Neural cell (in vitro differentiated cells): ENCODE measurements around the gene TM9SF2.
"Not testable (repeated sequence)": the region's sequence is repeated elsewhere in the genome, so short reads cannot be mapped to it uniquely, and the experiment has no call there.

Experiments
- CTCF ChIP-seq: fragments of 450-650 bp; IDR thresholded peaks from 2 replicates; pipeline ENCODE4 v1.5.1; 2014; ENCODE audit warnings: antibody characterized with exemption, mild to moderate bottlenecking, moderate library complexity; ENCODE audit not compliant: poor library complexity, severe bottlenecking
- EZH2 ChIP-seq: fragments of 200-600, 300-800 bp; shearing (Covaris generic), sonication (generic); IDR thresholded peaks from 2 replicates; pipeline ENCODE4 v1.6.1; 2014; ENCODE audit warnings: antibody characterized with exemption, low read length, borderline replicate concordance, mild to moderate bottlenecking; ENCODE audit not compliant: insufficient read depth, poor library complexity, severe bottlenecking
- POLR2AphosphoS5 ChIP-seq: IDR thresholded peaks from 2 replicates; pipeline ENCODE4 v1.6.1; 2012
- TAF1 ChIP-seq: IDR thresholded peaks from 2 replicates; pipeline ENCODE4 v1.6.1; 2012; ENCODE audit warnings: low read depth

GRCh38 chr13:99568901-99569300 is 67.6 kb downstream of the TM9SF2 start:
- TF ChIP-seq CTCF, TAF1, POLR2AphosphoS5, EZH2: not testable (repeated sequence)
